ENCODE measurements around the gene BRAF.

Gene BRAF

GRCh38 chr7:140877249-140877524 lies 47.5 kb downstream of the BRAF start:
- no peak overlapping the region for H3K4me3 ChIP-seq (replicated peaks; ENCODE audit: low read depth, low read length)
- TF ChIP-seq CTCF (IDR thresholded peaks at IDR 0.05; ENCODE audit: low read length, missing control alignments): no peak
- DNase-seq (ENCODE audit: low read depth): peak; percentile 11

- H3K4me3 ChIP-seq (replicated peaks; ENCODE audit: low read depth, low read length): no peak overlapping the region
- no peak for TF ChIP-seq CTCF (IDR thresholded peaks at IDR 0.05; ENCODE audit: low read length, missing control alignments)
- DNase-seq (ENCODE audit: low read depth): peak; percentile 73
Observed at GRCh38 chr7:140876519-140877248, 48.0 kb downstream of the BRAF start.

GRCh38 chr7:140873434-140873833 lies 51.3 kb downstream of the BRAF start:
- H3K4me3 ChIP-seq (replicated peaks; ENCODE audit: low read depth, low read length): no peak overlapping the region
- DNase-seq (ENCODE audit: low read depth): no peak
- no peak for TF ChIP-seq CTCF (IDR thresholded peaks at IDR 0.05; ENCODE audit: low read length, missing control alignments)

GRCh38 chr7:140870003-140870402 lies 54.7 kb downstream of the BRAF start:
- TF ChIP-seq CTCF (IDR thresholded peaks at IDR 0.05; ENCODE audit: low read length, missing control alignments): no peak
- no peak overlapping the region for H3K4me3 ChIP-seq (replicated peaks; ENCODE audit: low read depth, low read length)
- DNase-seq (ENCODE audit: low read depth): no peak

GRCh38 chr7:140869430-140869829 lies 55.3 kb downstream of the BRAF start:
- TF ChIP-seq CTCF (IDR thresholded peaks at IDR 0.05; ENCODE audit: low read length, missing control alignments): no peak
- H3K4me3 ChIP-seq (replicated peaks; ENCODE audit: low read depth, low read length): no peak overlapping the region
- DNase-seq (ENCODE audit: low read depth): no peak

GRCh38 chr7:140867467-140868462 lies 57.0 kb downstream of the BRAF start:
- no peak for TF ChIP-seq CTCF (IDR thresholded peaks at IDR 0.05; ENCODE audit: low read length, missing control alignments)
- no peak overlapping the region for H3K4me3 ChIP-seq (replicated peaks; ENCODE audit: low read depth, low read length)
- no peak for DNase-seq (ENCODE audit: low read depth)
